Heart left ventricle (tissue), 13 donors: ENCODE measurements around the gene LRP1B.

Source experiments
- POLR2A ChIP-seq, 2 donors: fragments of 450-650 bp; IDR thresholded peaks; one replicate each; pipeline ENCODE4 v1.6.1; 2017; ENCODE audit warnings: antibody characterized with exemption in 2 of 2, mild to moderate bottlenecking in 2 of 2, moderate library complexity in 2 of 2
- TF ChIP-seq, protein P1 (sequence below), 12 donors: fragments of 200-600 bp; sonication (generic) in 4 of 12; IDR thresholded peaks; one replicate each; pipeline versions ENCODE4 v1.5.0 to v1.8.0; 2018 to 2022; ENCODE audit warnings: antibody characterized with exemption in 12 of 12, mild to moderate bottlenecking in 5 of 12
- donor health status: ischemic (EF 13 %, LVEDD 7.1; RV severe dilation, severe dysfunction).
- donor health status: DM: no; HTN: yes; CAD: no.
- donor health status: DM: no; HTN: no; CAD: no.
- donor health status: ischemic (EF 25% LVEDD 6.9; RV normal size, moderate dysfunction).
- donor health status: ischemic (EF 25% LVEDD 5.7; RV mildly dilated, moderate dysfunction).
- donor health status: ischemic (EF 35%, LVEDD 5.7; RV mildly dilated, moderate dysfunction).
- donor health status: nonischemic (EF 11% LVEDD 7.7; RV severe dilation, severe dysfunction).
- donor health status: DM: yes; HTN: yes; CAD: no.
- donor health status: PGD.
- donor health status: ischemic (EF 29% LVEDD 5.4; RV normal size, mild dysfunction).
- donor health status: nonischemic (EF 23%, LVEDD 6.1; RV moderate dilation, normal function).

GRCh38 chr2:141035846-141036420 lies 1094.9 kb downstream of the LRP1B start:
- TF ChIP-seq, protein P1, sequence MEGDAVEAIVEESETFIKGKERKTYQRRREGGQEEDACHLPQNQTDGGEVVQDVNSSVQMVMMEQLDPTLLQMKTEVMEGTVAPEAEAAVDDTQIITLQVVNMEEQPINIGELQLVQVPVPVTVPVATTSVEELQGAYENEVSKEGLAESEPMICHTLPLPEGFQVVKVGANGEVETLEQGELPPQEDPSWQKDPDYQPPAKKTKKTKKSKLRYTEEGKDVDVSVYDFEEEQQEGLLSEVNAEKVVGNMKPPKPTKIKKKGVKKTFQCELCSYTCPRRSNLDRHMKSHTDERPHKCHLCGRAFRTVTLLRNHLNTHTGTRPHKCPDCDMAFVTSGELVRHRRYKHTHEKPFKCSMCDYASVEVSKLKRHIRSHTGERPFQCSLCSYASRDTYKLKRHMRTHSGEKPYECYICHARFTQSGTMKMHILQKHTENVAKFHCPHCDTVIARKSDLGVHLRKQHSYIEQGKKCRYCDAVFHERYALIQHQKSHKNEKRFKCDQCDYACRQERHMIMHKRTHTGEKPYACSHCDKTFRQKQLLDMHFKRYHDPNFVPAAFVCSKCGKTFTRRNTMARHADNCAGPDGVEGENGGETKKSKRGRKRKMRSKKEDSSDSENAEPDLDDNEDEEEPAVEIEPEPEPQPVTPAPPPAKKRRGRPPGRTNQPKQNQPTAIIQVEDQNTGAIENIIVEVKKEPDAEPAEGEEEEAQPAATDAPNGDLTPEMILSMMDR (IDR thresholded peaks at IDR 0.05), result no peak
- no peak for TF ChIP-seq POLR2A (IDR thresholded peaks at IDR 0.05)
